B cell (primary cell): Measurements from ENCODE around the gene DTD1.

Source experiments
- EZH2 ChIP-seq: IDR thresholded peaks from 2 replicates; pipeline ENCODE4 v1.6.1; 2012; ENCODE audit warnings: borderline replicate concordance, low read depth, mild to moderate bottlenecking, moderate library complexity, low read length; ENCODE audit not compliant: insufficient read depth, poor library complexity, severe bottlenecking
- TF ChIP-seq, protein P1 (sequence below): fragments of 200-600 bp; IDR thresholded peaks from one replicate; pipeline ENCODE4 v1.8.0; 2022; ENCODE audit warnings: antibody characterized with exemption, mild to moderate bottlenecking

DNA sequence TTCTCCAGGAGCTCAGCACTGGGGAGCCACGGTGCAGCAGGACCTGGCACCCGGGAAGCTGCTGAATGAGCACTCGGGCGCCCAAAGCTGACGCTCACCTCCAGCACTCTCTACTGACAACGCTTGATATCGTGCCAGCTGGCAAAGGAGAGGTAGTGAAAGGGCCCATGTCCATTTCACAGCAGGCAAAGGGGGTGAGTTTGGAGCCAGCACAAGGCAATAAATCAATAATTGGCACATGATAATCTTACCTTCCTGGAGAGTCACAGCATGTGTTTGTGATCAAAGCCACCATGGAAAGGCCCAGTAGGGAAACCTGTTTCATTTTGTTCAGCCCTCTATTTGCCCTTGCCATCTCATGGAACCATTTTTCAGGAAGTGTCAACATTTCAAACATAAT is 43.9 kb upstream of the DTD1 start:
- TF ChIP-seq, protein P1, sequence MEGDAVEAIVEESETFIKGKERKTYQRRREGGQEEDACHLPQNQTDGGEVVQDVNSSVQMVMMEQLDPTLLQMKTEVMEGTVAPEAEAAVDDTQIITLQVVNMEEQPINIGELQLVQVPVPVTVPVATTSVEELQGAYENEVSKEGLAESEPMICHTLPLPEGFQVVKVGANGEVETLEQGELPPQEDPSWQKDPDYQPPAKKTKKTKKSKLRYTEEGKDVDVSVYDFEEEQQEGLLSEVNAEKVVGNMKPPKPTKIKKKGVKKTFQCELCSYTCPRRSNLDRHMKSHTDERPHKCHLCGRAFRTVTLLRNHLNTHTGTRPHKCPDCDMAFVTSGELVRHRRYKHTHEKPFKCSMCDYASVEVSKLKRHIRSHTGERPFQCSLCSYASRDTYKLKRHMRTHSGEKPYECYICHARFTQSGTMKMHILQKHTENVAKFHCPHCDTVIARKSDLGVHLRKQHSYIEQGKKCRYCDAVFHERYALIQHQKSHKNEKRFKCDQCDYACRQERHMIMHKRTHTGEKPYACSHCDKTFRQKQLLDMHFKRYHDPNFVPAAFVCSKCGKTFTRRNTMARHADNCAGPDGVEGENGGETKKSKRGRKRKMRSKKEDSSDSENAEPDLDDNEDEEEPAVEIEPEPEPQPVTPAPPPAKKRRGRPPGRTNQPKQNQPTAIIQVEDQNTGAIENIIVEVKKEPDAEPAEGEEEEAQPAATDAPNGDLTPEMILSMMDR, result no peak
- no peak for TF ChIP-seq EZH2
